ENCODE measurements around the gene SCNN1B.
"Not testable (repeated sequence)": the region's sequence is repeated elsewhere in the genome, so short reads cannot be mapped to it uniquely, and the experiment has no call there.

SCNN1B gene

GRCh38 chr16:23354246-23354645 lies 52.1 kb downstream of the SCNN1B start:
- no peak for DNase-seq (ENCODE audit: low read depth in 2 of 2)

DNA sequence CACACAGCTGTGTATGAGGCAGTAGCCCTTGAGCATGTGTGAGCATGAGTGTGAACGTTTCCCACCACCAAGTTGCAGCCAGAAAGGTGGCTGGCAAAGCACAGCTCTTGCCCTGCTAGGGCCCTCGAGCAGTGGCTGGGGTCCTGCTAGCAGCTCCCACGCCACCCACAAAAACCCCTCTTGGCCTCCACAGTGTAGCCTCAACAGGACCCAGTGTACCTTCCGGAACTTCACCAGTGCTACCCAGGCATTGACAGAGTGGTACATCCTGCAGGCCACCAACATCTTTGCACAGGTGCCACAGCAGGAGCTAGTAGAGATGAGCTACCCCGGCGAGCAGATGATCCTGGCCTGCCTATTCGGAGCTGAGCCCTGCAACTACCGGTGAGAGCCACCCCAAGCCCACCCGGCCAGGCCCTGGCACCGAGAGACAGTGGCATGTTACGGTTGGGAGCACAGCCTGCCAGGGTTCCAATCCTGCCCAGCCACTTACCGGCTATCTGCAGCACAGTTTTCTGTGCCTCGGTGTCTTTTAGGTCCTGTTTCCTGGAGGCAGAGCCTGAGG lies 53.1 kb downstream of the SCNN1B start:
- DNase-seq (ENCODE audit: low read depth in 2 of 2) = no peak

GRCh38 chr16:23356941-23357340 lies 54.8 kb downstream of the SCNN1B start:
- no peak for DNase-seq (ENCODE audit: low read depth in 2 of 2)

GRCh38 chr16:23357761-23358290 lies 55.7 kb downstream of the SCNN1B start:
- no peak for DNase-seq (ENCODE audit: low read depth in 2 of 2)

DNA sequence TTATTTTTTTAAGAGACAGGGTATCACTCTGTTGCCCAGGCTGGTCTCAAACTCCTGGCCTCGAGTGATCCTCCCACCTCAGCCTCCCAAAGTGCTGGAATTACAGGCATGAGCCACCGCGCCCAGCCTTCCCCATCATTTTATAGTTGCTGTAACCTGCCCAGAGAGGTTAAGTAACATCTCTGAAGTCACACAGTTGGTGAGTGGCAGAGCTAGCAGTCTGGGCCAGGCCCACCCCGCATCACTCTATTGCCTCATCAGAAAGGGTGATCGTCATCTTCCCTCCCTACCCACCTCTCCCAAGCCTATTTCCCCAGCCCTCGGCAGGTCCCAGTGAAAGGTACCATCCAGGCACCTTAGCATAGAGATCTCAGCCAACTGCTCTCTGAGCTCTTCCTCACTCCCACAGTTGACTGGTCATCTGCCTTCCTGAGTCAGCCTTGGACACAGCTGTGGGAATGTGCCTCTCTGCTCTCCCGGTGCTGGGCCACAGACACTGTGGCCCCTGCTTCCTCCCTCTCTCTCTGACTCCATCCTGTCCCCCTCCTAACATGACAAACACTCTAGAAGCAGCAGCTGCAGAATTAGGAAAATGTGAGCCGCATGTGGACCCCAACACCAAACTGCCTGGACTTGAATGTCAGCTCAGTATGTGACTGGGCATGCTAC lies 57.1 kb downstream of the SCNN1B start:
- no peak for DNase-seq (ENCODE audit: low read depth in 2 of 2)

DNA sequence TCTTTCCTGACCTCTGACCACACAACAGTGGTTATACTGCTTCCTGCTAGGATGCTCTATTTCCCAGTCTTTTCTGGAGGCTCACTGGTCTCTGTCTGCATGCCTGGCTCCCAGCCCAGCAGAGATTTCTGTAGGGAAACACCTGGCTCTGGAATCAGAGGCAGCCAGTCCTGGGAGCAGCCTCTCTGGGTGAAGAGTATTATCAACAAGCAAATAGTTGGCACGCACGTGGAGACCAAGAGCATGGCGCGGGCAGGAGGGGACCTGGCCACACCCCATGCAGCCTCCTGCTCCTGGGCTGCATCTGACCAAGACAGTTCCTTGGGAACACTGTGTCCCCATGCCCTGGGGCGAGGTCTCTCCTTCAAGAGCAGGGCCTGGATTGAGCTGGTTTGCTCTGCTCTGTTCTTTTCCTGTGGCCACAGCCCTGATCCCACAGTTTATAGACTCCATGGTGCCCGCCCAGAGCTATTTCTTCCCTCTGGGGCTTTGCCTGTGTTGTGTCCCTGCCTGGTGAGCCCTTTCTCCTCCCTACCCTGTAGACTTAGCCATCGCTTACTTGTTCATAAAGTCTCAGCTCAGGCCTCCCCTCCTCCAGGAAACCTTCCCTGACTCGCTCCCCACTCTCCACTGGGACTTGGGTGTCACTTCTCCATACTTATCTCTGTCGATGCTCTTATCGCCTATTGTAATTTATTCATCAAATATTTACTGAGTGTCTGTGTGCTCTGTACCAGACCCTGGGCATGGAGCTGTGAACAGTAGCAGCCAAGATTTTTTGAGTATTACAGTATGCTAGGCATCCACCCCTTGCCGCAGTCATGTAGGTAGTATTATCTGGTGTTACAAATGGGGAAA lies 60.6 kb downstream of the SCNN1B start:
- DNase-seq (ENCODE audit: low read depth in 2 of 2) = no peak

DNA sequence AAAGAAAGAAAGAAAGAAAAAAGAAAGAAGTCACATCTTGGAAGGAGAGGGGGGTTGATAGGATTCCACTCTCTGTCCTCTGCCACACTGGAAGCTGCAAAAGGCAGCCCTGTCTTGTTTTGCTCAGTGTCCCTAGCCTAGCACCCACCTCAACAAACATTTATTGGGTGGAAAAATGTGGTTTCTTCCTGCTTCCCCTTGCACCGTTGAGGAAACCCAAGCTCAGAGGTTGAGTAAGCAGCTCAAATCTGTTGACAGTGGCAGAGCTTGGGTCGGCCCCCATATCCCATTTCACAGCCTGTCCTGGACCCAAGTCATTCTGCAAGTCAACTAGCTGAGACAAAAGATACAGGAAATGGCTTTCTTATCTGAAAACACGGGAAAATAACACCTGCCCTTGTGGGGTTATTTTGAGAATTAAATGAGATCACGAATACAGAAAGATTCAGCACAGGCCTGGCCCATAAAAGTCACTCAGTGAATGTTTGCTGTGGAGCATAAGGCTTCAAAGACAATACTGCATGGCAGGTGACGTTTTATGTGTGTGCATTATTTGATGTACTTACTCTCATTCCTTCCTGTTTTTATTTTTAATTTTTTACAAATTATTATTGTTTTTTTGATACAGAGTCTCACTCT lies 63.6 kb downstream of the SCNN1B start:
- no peak for DNase-seq (ENCODE audit: low read depth in 2 of 2)

GRCh38 chr16:23366341-23366740 lies 64.2 kb downstream of the SCNN1B start:
- not testable (repeated sequence) for DNase-seq (ENCODE audit: low read depth in 2 of 2)

DNA sequence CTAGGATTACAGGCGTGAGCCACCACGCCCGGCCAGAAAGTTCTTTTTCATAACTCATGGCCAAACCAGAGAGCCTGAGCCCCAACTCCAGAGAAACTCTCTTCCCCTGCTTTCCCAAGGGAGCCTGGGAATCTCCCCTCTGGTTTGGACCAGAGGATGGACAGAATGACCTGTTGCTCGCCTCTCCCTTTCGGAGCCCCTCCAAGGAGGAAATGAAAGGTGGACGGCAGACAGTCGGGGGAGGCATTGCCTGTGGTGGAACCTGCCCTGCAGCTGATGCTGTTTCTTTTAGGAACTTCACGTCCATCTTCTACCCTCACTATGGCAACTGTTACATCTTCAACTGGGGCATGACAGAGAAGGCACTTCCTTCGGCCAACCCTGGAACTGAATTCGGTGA lies 65.5 kb downstream of the SCNN1B start:
- DNase-seq (ENCODE audit: low read depth in 2 of 2) = no peak

DNA sequence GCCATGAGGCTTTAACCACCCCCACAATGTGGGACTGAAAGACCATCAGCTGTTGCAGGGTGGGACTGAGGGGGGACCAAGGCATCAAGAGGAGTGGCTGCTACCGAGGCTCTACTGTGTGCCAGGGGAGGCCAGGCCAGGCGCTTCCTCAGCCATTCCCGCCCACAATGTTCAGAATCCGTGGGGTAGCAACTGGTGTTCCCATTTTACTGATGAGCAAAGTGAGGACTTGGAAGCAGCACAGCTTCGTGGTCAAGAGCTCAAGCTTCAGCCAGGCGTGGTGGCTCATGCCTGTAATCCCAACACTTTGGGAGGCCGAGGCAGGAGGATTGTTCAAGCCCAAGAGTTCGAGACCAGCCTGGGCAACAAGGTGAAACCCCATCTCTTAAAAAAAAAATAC lies 65.9 kb downstream of the SCNN1B start:
- no peak for DNase-seq (ENCODE audit: low read depth in 2 of 2)

- no peak for DNase-seq (ENCODE audit: low read depth in 2 of 2)
Observed at GRCh38 chr16:23368469-23368868, 66.4 kb downstream of the SCNN1B start.

- DNase-seq (ENCODE audit: low read depth in 2 of 2) = no peak
Observed at GRCh38 chr16:23369416-23369815, 67.3 kb downstream of the SCNN1B start.

DNA sequence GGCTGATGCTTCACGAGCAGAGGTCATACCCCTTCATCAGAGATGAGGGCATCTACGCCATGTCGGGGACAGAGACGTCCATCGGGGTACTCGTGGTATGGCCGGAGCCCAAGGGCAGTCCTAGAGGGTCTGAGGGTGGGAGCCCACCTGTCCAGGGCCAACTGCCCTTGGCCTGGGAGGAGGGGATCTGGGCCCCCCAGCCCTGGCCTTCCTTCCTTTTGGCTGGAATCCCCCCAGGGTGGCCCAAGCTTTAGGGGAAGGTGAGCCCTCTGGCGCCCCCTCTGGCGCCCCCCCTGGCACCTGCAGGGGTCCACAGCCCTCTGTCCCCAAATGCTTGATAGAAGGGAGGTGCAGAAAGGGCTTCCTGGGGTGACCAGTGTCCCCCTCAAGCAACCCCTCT lies 69.3 kb downstream of the SCNN1B start:
- no peak for DNase-seq (ENCODE audit: low read depth in 2 of 2)

- no peak for DNase-seq (ENCODE audit: low read depth in 2 of 2)
Observed at GRCh38 chr16:23373436-23374219, 71.5 kb downstream of the SCNN1B start.

DNA sequence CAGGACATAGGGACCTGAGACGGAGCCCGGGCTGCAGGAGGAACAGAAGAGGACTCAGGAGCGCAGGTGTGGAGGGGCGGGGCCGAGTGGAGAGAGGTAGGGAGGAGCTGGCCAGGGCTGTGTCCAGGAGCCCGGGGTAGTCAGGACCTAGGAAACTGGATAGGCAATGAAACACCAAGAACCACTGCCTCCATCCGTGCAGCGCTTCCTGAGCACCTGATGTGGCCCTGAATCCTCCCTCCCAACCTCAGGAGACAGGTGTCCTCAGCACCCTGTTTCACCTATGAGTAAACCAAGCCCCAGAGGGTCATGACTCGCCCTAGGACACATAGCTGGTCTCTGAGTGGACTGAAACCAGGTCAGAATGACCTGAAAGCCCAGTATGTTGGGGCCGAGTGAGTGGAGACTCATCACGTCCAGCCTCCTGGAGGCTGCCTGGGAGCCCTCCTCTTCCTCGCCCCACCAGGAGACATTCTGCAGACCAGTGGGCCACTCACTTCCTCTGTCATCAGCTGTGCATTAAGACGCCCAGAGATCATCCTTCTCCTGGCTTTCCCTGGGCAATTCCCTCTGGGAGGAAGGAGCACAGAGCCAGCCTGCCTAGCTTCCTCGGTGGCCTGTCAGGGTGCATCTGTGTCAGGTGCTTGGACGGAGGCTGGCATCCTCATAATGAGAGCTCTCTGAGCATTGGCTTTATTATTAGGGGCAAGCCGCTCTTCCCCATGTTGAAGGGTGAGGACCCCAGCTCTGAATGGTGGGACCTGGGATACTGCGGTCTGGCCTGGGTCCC lies 72.8 kb downstream of the SCNN1B start:
- DNase-seq (ENCODE audit: low read depth in 2 of 2) = no peak

GRCh38 chr16:23375643-23376042 lies 73.5 kb downstream of the SCNN1B start:
- DNase-seq (ENCODE audit: low read depth in 2 of 2) = no peak

- DNase-seq (ENCODE audit: low read depth in 2 of 2) = no peak
Observed at GRCh38 chr16:23377071-23377931, 75.2 kb downstream of the SCNN1B start.

GRCh38 chr16:23378256-23378655 lies 76.2 kb downstream of the SCNN1B start:
- no peak for DNase-seq (ENCODE audit: low read depth in 2 of 2)

GRCh38 chr16:23378921-23379320 lies 76.8 kb downstream of the SCNN1B start:
- DNase-seq (ENCODE audit: low read depth in 2 of 2) = no peak

DNA sequence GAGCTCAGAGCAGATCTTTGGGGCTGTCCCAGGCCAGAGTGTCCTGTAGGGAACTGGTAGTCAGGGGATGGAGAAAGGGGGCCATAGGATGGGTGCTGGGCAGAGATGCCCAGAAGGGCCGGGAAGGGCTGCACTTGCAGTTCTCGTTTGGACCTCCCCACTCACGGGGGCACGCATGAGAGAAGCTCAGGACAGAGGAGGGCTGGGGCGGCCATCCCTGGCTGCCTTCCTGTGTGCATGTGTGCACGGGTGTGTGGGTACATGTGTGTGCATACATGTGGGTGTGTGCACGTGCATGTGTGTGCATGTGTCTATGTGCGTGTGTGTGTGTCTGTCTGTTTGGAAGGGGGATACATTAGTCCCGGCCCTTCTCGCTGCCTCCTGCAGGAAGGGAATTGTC lies 77.6 kb downstream of the SCNN1B start:
- no peak for DNase-seq (ENCODE audit: low read depth in 2 of 2)
